ENCODE measurements around the gene CLCN6.

CLCN6 gene

DNA sequence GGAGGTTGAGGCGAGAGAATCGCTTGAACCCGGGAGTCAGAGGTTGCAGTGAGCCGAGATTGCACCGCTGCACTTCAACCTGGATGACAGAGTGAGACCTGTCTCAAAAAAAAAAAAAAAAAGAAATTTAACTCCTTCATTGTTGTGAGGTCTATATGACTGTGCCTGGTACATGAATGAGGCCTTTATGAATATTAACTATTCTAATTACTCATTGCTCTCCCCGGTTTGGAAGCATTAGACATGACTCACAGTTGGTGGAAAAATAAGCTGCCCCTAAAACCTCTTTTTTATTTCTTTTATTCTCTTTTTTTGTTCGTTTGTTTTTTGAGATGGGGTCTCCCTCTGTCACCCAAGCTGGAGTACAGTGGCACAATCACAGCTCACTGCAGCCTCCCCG lies 49.4 kb downstream of the CLCN6 start:
- TF ChIP-seq ZNF274 (IDR thresholded peaks at IDR 0.05; ENCODE audit: low read depth, low read length), result no peak
- H3K4me3 ChIP-seq (ENCODE audit: low read length), result no peak overlapping the region

DNA sequence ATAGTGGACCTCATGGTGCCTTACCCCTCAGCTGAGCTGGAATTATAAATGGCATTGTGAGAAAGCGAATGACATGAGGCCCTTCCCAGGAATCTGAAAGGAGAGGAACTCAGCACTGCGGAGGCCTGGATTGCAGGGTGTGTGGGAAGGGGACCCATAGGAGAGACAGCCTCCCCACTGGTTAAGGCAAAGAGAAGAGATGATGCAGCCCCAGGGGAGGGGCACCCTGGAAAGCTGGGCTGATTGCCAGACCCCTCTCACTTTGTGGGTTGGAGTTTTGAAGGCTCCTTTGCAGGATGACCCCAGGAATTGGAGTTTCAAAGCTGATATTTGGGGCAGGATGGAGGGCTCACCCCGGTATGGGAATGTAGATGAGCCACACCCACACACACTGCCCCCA lies 50.7 kb downstream of the CLCN6 start:
- H3K4me3 ChIP-seq (ENCODE audit: low read length), result no peak overlapping the region
- TF ChIP-seq ZNF274 (IDR thresholded peaks at IDR 0.05; ENCODE audit: low read depth, low read length), result no peak

DNA sequence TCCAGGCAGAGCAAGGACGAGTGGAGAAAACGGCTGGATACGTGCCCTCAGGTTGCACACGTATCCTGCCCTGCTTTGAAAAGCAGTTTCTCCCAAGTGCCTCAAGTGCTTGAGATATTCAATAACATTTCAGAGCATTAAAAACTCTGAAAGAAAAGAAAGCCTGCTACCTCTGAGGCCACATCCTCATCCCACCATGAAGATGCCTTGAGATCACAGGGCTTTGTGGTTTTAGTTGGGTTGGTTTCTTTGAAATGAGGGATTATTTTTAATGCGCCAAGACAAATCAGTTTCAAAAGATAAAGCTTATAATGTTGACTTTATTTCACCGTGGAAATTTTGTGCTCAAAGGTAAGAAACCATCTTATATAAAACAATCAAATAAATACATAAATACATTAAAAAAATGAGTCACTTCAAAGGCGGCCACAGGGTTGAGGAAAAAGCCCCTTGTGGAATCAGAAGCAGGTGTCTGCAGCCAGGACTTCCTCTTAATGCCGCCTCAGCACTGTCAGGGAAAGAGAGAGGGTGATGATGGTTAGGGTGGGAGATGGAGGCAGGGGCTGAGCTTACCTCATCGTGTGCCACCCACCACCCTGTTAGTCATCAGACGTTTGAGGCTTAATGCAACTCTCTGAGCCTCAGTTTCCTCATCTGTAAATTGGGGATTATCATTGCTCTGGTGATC lies 51.3 kb downstream of the CLCN6 start:
- no peak overlapping the region for H3K4me3 ChIP-seq (ENCODE audit: low read length)
- TF ChIP-seq ZNF274 (IDR thresholded peaks at IDR 0.05; ENCODE audit: low read depth, low read length), result no peak

DNA sequence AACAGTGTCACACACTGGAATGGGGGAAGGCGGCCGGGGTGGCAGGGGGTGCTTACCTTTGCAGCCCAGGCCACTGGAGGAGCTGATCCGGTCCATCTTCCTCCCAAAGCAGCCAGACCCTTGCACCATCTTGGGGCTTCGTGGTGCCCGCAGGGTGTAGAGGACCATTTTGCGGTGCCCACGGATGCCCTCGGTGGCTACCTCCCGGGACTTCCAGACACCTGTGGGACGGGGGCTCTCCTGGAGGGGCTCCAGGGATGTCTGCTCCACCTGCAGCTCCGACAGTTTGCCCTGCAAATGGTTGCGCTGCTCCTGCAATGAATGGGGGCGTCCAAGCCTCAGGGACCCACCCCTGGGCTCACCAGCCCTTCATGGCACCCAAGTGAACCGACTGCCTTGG lies 52.2 kb downstream of the CLCN6 start:
- no peak for TF ChIP-seq ZNF274 (IDR thresholded peaks at IDR 0.05; ENCODE audit: low read depth, low read length)
- no peak overlapping the region for H3K4me3 ChIP-seq (ENCODE audit: low read length)

DNA sequence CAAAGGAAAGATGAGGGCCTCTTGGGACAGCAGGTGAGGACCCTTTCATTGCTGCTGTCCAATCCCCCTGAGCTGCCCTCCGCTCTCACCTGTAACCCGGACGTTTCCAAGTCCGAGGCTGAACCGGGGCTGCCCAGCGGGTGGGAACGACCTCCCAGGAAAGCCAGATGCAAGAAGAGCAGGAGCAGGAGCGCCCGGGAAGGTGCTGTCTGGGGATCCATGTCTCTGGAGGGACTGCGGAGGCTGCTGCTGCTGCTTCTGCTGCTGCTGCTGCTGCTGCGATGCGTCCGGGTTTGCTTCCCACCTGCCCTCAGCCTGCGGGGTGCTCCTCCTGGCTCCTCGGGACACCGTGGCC lies 52.6 kb downstream of the CLCN6 start, which contains the start of gene NPPB:
TSS of gene NPPB (minus strand) at position 333 of the 355 bp plus-strand sequence. CDS start at position 221, 112 bp downstream.
- no peak within 1 kb of the TSS for H3K4me3 ChIP-seq (ENCODE audit: low read length)

DNA sequence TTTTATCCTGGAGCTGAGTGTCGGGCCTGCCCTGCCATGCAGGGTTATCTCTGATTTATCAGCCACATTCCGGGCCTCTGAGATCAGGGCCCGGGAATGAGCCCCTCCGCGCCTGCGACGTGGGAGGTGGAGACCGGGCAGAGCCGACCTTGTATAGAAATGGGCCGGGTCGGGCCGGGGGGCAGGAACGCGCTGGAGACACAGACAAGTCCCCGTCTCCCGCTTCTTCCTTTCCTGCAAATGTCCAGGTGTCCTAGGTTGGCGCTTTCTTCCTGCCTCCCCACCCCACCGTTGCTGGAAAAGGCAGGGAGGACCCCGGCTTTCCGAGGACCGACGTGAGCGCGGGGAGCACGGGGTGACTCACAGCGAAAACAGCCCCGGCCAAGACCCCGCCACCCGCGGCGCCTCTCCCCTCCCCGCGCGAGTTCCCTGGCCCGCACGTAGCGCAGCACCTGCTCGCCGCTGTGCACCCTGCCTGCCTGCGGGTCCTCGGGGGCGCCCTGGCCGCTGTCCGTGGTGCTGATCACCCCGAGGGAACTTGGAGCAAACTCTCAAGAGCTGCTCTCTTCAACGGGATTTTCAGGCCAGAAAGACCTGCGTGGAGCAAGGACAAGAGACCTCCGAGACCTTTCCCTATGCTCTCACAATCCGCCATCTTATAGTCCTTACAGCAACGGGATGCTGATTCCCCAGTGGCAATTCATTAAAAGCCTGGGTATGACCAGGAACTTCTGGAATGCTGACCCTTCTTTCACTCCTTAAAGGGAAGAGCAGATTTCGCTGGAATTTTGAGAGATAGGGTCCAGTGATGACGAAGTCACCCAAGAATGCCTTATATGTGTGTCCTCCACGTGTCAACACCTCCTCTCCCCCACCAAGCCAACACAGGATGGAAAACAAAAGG lies 53.2 kb downstream of the CLCN6 start:
- no peak for TF ChIP-seq ZNF274 (IDR thresholded peaks at IDR 0.05; ENCODE audit: low read depth, low read length)
- H3K4me3 ChIP-seq (ENCODE audit: low read length), result no peak overlapping the region

More for the DNA sequence above, 52.6 kb downstream of the CLCN6 start, which contains the start of gene NPPB:
- no peak for TF ChIP-seq ZNF274 (IDR thresholded peaks at IDR 0.05; ENCODE audit: low read depth, low read length)

DNA sequence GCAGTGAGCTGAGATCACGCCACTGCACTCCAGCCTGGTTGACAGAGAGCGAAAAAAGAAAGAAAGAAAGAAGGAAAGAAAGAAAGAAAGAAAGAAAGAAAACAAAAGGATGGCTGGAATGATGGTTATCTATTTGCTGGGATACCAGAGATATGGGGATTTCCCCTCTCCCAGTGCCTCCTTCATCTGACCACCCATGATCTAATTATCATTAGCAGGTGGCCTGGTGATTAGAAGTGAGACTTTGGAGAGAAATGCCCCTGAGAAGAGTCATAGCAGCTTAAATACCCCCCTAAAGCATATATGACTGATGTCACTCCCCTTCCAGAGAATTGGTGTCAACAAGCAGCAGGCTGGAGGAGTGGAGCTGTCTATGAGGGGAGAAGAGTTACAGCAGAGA lies 54.1 kb downstream of the CLCN6 start:
- TF ChIP-seq ZNF274 (IDR thresholded peaks at IDR 0.05; ENCODE audit: low read depth, low read length), result no peak
- no peak overlapping the region for H3K4me3 ChIP-seq (ENCODE audit: low read length)

DNA sequence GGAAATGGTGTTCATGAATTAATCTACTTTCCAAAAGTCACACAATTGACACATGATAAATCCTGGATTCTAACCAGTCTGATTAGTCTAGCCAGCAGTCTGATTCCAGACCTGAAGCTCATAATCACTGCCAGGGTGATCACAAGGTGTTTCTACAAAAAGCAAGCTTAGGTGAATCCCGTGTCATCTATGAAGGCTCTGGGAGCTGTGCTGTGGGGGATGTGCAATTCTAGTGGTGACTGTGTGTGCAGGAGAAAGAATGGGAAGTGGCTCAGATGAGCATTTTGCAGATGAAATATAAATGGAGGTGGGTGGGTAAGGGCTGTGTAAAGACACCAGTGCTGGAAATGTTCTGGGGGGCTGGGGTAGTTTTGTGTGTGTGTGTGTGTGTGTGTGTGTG lies 54.6 kb downstream of the CLCN6 start:
- H3K4me3 ChIP-seq (ENCODE audit: low read length), result no peak overlapping the region
- no peak for TF ChIP-seq ZNF274 (IDR thresholded peaks at IDR 0.05; ENCODE audit: low read depth, low read length)

DNA sequence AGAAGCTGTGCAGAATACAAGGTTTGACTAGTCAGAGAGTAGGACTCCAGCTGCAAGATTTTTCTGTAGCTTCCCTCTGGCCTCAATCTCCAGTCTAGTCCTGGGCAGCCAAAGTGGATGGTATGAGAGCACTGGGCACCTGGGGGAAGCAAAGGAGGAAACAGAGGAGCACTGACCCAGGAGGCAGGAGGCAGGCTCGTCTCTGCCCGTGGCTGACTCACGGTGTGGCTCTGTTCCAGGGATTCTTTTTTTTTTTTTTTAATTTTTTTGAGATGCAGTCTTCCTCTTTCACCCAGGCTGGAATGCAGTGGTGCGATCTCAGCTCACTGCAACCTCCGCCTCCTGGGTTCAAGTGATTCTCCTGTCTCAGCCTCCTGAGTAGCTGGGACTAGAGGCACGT lies 56.9 kb downstream of the CLCN6 start:
- H3K4me3 ChIP-seq (ENCODE audit: low read length), result no peak overlapping the region
- no peak for TF ChIP-seq ZNF274 (IDR thresholded peaks at IDR 0.05; ENCODE audit: low read depth, low read length)

DNA sequence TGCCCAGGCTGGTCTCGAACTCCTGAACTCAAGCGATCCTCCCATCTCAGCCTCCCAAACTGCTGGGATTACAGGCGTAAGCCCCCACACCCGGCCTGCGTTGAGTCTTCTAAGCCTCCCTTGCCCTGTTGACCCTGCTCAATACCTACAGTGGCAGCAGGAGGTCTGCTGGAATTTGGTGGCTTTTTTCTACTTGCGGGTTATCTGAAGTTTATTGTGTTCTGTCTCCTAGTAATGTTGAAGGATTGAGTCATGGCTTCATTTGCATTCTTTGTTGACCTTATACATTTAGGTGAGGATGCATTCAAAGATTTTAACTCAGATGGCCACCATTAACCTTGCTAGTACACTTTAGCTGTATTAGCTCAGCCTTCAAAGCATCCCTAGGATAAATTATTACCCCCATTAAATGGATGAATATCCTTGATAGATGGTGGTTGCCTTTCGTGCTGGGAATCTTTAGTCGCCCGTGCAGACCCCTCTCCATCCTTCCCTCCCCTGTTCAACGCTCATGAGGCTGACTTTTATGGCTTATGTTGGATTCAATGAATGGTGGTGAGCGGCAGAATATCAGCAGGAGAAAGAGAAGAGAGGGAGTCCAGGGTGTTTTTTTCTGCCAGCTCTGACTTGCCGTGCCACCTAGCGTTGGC lies 62.5 kb downstream of the CLCN6 start:
- no peak for TF ChIP-seq ZNF274 (IDR thresholded peaks at IDR 0.05; ENCODE audit: low read depth, low read length)

DNA sequence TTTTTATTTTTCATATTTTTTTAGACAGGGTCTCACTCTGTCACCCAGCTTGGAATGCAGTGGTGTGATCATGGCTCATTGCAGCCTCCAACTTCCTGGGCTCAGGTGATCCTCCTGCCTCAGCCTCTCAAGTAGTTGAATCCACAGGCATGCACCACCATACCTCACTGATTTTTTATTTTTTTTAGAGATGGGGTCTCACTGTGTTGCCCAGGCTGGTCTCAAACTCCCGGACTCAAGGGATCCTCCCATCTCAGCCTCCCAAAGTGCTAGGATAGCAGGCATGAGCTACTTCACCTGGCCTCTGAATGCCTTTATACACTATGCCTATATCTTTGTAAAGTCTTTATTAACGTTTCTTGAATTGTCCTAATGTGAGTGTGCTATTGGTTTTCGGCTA lies 63.1 kb downstream of the CLCN6 start:
- H3K4me3 ChIP-seq (ENCODE audit: low read length), result no peak overlapping the region
- TF ChIP-seq ZNF274 (IDR thresholded peaks at IDR 0.05; ENCODE audit: low read depth, low read length), result no peak

More for the DNA sequence above, 62.5 kb downstream of the CLCN6 start:
- H3K4me3 ChIP-seq (ENCODE audit: low read length), result no peak overlapping the region

DNA sequence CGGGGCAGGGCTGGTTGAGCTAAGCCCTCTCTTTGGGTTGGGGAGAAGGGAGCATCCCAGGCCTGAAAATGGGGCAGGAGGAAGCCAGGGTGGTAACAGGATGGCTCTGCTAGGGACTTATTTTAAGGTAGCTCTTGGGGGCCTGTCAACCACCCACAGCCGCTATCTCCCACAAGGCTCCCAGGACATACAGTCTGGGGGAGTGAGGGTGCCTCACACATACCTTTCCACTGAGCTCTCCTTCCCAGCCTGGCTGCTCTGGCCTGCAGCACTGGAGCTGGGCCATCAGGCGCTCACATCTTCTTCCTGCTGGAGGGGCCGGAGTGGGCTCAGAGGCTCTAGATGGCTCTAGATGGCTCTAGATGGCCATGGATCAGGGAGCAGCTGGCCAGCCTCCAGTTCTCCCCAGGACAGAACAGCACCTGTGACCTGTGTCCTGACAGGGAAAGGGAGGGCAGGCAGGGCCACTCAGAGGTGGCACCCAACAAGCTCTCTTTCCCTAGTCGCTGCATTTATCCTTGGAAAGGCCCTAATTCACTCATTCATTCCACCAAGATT lies 63.7 kb downstream of the CLCN6 start:
- no peak for TF ChIP-seq ZNF274 (IDR thresholded peaks at IDR 0.05; ENCODE audit: low read depth, low read length)
- H3K4me3 ChIP-seq (ENCODE audit: low read length), result no peak overlapping the region

DNA sequence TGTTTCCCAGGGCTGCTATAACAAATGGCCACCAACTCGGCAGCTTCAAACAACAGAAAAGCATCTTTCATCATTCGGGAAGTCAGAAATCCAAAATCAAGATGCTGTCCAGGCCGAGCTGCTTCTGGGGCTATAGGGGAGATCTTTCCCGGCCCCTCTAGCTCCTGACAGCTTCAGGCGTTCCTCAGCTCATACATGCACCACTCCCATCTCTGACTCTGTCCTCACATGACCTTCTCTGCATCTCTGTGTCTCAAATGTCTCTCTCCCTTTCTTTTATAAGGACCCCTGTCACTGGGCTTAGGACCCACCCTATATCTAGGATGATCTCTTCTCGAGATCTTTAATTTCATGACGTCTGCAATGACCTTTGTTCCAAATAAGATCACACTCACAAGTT lies 66.6 kb downstream of the CLCN6 start:
- no peak overlapping the region for H3K4me3 ChIP-seq (ENCODE audit: low read length)
- no peak for TF ChIP-seq ZNF274 (IDR thresholded peaks at IDR 0.05; ENCODE audit: low read depth, low read length)
